Measurements from ENCODE around the gene RSRC1. TPM values are rescaled to one million over a fixed set of nuclear protein-coding genes. Genes with fewer than 3 reads are reported as not detected.
"Not testable (repeated sequence)": the region's sequence is repeated elsewhere in the genome, so short reads cannot be mapped to it uniquely, and the experiment has no call there.

The RSRC1 gene
- total RNA-seq, 1 experiment from 2014 or later, result 35.8 TPM

GRCh38 chr3:158540066-158540465, 430.2 kb downstream of the RSRC1 start:
- Mint-ChIP-seq H3K4me1 (ENCODE audit: insufficient read depth, unreplicated experiment) (no peaks in the 10 kb centered on the region), H3K36me3 (ENCODE audit: insufficient read depth, unreplicated experiment) (peaks cover 2% of the 10 kb centered on the region), H3K9me3 (ENCODE audit: unreplicated experiment) (no peaks in the 10 kb centered on the region), H3K27me3 (ENCODE audit: insufficient read depth, unreplicated experiment) (no peaks in the 10 kb centered on the region), H3K27ac (ENCODE audit: low read depth, unreplicated experiment) (no peak overlapping the region), H3K4me3 (ENCODE audit: unreplicated experiment) (no peak overlapping the region)
- intact Hi-C loops (cut with micrococcal nuclease), result no loop called here
- DNase-seq (ENCODE audit: unreplicated experiment), result no peak
- BruUV-seq (replicated peaks), result no TSS peak
- ChIA-PET CTCF (interaction anchor here (0.6 to 3.2 kb wide), 20 partner anchors 9 to 1015 kb away, joined by 3 to 25 read pairs (median 4); partner anchors contain the start of gene GFM1), POLR2A (interaction anchor here (1.9 kb wide), 1 partner anchor 104 kb away, joined by 10 read pairs; the partner anchor contains the start of gene GFM1)
- no peak for TF ChIP-seq CTCF (IDR thresholded peaks at IDR 0.05; ENCODE audit: unreplicated experiment)

- ChIA-PET POLR2A (no interaction called here), CTCF (no interaction called here)
- DNase-seq (ENCODE audit: unreplicated experiment), result no peak
- intact Hi-C loops (cut with micrococcal nuclease), result no loop called here
- no peak overlapping the region for H3K4me3 Mint-ChIP-seq (ENCODE audit: unreplicated experiment)
- no TSS peak for BruUV-seq (replicated peaks)
- no peak overlapping the region for H3K27ac Mint-ChIP-seq (ENCODE audit: low read depth, unreplicated experiment)
- no peaks in the 10 kb centered on the region for H3K4me1 Mint-ChIP-seq (ENCODE audit: insufficient read depth, unreplicated experiment)
- TF ChIP-seq CTCF (IDR thresholded peaks at IDR 0.05; ENCODE audit: unreplicated experiment), result no peak
- H3K27me3 Mint-ChIP-seq (ENCODE audit: insufficient read depth, unreplicated experiment), result no peaks in the 10 kb centered on the region
- H3K9me3 Mint-ChIP-seq (ENCODE audit: unreplicated experiment), result no peaks in the 10 kb centered on the region
- peaks cover 6% of the 10 kb centered on the region for H3K36me3 Mint-ChIP-seq (ENCODE audit: insufficient read depth, unreplicated experiment)
Measured at GRCh38 chr3:158548691-158549090, 438.8 kb downstream of the RSRC1 start.

- POLR2A ChIA-PET; H3K4me3 Mint-ChIP-seq (ENCODE audit: unreplicated experiment); H3K27me3 Mint-ChIP-seq (ENCODE audit: insufficient read depth, unreplicated experiment); intact Hi-C loops (cut with micrococcal nuclease); H3K36me3 Mint-ChIP-seq (ENCODE audit: insufficient read depth, unreplicated experiment); H3K27ac Mint-ChIP-seq (ENCODE audit: low read depth, unreplicated experiment); H3K4me1 Mint-ChIP-seq (ENCODE audit: insufficient read depth, unreplicated experiment); BruUV-seq (replicated peaks); DNase-seq (ENCODE audit: unreplicated experiment); H3K9me3 Mint-ChIP-seq (ENCODE audit: unreplicated experiment): not testable (repeated sequence)
- CTCF ChIA-PET, result interaction anchor here (0.6 to 1.8 kb wide), 6 partner anchors 10 to 1017 kb away, joined by 3 to 11 read pairs (median 3); no protein-coding TSS in a partner anchor
Measured at GRCh38 chr3:158549938-158550337, 440.0 kb downstream of the RSRC1 start.

- POLR2A ChIA-PET, result interaction anchor here (1.2 kb wide), 1 partner anchor 19 kb away, joined by 3 read pairs; the partner anchor contains the start of gene MLF1
- Mint-ChIP-seq H3K36me3 (ENCODE audit: insufficient read depth, unreplicated experiment) (no peaks in the 10 kb centered on the region), H3K9me3 (ENCODE audit: unreplicated experiment) (no peaks in the 10 kb centered on the region), H3K27ac (ENCODE audit: low read depth, unreplicated experiment) (no peak overlapping the region), H3K4me3 (ENCODE audit: unreplicated experiment) (no peak overlapping the region), H3K4me1 (ENCODE audit: insufficient read depth, unreplicated experiment) (no peaks in the 10 kb centered on the region), H3K27me3 (ENCODE audit: insufficient read depth, unreplicated experiment) (no peaks in the 10 kb centered on the region)
- CTCF ChIA-PET, result interaction anchor here (0.7 to 3.6 kb wide), 2 partner anchors 12 to 1054 kb away, joined by 3 to 25 read pairs; no protein-coding TSS in a partner anchor
- no peak for DNase-seq (ENCODE audit: unreplicated experiment)
- intact Hi-C loops (cut with micrococcal nuclease), result no loop called here
- no TSS peak for BruUV-seq (replicated peaks)
- no peak for TF ChIP-seq CTCF (IDR thresholded peaks at IDR 0.05; ENCODE audit: unreplicated experiment)
Measured at GRCh38 chr3:158552124-158552523, 442.2 kb downstream of the RSRC1 start.

DNA sequence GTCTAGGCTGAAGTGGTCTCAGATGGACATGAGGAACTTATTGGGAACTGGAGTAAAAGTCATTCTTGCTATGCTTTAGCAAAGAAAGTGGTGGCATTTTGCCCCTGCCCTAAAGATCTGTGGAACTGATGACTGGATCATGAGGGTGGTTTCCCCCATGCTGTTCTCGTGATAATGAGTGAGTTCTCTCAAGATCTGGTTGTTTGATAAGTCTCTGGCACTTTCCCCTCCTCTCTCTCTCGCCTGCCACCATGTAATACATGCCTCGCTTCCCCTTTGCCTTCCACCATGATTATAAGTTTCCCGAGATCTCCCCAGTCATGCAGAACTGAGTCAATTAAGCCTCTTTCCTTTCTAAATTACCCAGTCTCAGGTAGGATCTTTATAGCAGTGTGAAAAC, 449.6 kb downstream of the RSRC1 start:
- H3K27me3 Mint-ChIP-seq (ENCODE audit: insufficient read depth, unreplicated experiment), result no peaks in the 10 kb centered on the region
- intact Hi-C loops (cut with micrococcal nuclease), result no loop called here
- no peaks in the 10 kb centered on the region for H3K4me1 Mint-ChIP-seq (ENCODE audit: insufficient read depth, unreplicated experiment)
- H3K9me3 Mint-ChIP-seq (ENCODE audit: unreplicated experiment), result no peaks in the 10 kb centered on the region
- DNase-seq (ENCODE audit: unreplicated experiment), result no peak
- CTCF ChIA-PET, result interaction anchor here (1.2 kb wide), 1 partner anchor 21 kb away, joined by 3 read pairs; no protein-coding TSS in a partner anchor
- POLR2A ChIA-PET, result no interaction called here
- no TSS peak for BruUV-seq (replicated peaks)
- no peak overlapping the region for H3K27ac Mint-ChIP-seq (ENCODE audit: low read depth, unreplicated experiment)
- no peak for TF ChIP-seq CTCF (IDR thresholded peaks at IDR 0.05; ENCODE audit: unreplicated experiment)
- H3K4me3 Mint-ChIP-seq (ENCODE audit: unreplicated experiment), result no peak overlapping the region
- H3K36me3 Mint-ChIP-seq (ENCODE audit: insufficient read depth, unreplicated experiment), result no peaks in the 10 kb centered on the region
